HG03460 (cell line): ENCODE results near the gene OR2A14.
"Not testable (repeated sequence)": the region's sequence is repeated elsewhere in the genome, so short reads cannot be mapped to it uniquely, and the experiment has no call there.

Source experiments
- ATAC-seq: cut with Tn5 transposase; IDR thresholded peaks from one replicate; pipeline ENCODE4 v1.9.1; 2021; ENCODE audit not compliant: unreplicated experiment

Gene OR2A14

GRCh38 chr7:144148224-144148827 lies 25.4 kb downstream of the OR2A14 start:
- ATAC-seq: no peak

DNA sequence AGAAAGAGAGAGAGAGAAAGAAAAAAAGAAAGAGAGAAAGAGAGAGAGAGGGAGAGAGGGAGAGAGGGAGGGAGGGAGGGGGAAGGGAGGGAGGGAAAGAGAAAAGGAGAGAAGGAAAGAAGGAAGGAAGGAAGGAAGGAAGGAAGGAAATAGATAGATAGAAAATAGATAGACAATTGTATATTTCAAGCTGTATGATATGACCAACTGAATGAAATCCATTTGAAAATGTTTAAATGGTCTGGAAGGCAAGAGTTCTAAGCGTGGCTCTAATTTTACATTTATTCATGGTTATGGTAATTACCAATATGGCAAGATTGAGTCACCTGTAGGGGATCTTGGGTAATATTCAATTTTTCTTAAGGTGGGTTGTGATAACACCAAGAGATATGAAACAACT lies 35.9 kb downstream of the OR2A14 start:
- ATAC-seq: no peak

- no peak for ATAC-seq
Measured at GRCh38 chr7:144164784-144165183, 41.8 kb downstream of the OR2A14 start.

DNA sequence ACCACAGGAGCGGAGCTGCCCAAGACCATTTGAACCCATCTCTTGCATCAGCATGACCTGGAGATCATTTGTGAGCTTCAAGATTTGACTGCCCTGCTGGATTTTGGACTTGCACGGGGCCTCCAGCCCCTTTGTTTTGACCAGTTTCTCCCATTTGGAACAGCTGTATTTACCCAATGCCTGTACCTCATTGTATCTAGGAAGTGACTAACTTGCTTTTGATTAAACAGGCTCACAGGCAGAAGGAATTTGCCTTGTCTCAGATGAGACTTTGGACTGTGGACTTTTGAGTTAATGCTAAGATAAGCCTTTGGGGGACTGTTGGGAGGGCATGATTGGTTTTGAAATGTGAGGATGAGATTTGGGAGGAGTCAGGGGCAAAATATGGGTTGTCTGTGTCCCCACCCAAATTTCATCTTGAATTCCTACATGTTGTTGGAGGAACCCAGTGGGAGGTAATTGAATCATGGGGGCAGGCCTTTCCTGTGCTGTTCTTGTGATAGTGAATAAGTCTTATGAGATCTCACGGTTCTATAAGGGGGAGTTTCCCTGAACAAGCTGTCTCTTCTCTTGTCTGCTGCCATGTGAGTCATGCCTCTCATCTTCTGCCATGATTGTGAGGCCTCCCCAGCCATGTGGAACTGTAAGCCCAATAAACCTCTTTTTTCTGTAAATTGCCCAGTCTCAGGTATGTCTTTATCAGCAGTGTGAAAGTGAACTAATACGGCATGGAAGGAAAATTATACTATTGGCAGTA lies 48.8 kb downstream of the OR2A14 start:
- not testable (repeated sequence) for ATAC-seq

DNA sequence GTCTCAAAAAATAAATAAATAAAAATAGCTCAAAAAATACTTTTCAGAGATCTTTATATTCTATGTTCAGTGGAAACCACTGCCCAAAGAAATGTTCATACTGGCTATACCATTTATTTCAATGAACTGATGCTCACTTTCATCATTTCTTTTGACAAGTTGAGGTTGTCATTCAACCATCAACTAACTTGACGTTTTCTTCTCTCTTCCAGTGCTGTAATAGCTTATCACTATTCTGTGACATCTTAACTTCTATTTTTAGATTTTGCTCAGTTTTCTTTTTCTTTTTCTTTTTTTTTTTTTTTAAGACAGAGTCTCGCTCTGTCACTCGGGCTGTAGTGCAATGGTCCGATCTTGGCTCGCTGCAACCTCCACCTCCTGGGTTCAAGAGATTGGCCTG lies 51.6 kb downstream of the OR2A14 start:
- ATAC-seq: no peak

DNA sequence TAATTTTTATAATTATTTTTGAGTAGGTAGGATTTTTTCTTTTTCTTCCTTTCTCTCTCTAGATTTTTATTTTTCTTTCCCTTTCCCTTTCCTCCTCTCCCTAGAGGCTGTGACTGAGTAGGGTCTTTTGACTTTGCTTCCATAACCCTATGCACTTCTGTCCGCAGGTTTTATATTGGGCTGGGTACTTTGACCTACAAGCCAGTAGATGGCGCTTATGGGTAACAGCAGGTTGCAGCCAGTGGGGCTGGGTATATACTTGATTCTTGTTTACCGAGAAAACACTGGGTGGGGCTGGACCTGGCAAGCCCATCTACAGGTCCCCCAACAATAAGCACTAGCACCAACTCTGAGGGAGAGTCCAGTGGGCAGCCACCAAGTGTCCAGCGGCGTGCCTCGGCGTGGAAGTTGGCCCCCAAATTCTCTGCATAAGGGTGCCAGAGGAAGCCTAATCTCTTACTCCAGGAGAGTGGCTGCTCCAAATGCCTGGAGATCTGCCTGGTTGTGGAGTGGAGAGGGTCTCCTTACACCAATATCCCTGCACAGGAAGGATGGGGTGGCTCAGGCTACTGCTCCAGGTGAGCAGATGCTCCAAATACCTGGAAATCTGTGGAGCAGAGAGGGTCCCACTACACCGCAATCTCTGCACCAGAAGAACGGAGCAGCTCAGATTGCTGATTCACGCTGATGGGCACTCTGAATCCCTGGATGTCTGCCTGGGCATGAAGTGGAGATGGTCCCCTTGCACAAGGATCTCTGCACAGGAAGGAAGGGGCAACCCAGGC lies 55.6 kb downstream of the OR2A14 start:
- peak; percentile 94 for ATAC-seq

GRCh38 chr7:144179165-144179479 lies 56.1 kb downstream of the OR2A14 start:
- not testable (repeated sequence) for ATAC-seq
